Measurements from ENCODE around the gene MMP13.

- TF ChIP-seq CTCF (IDR thresholded peaks at IDR 0.05) (no peak), POLR2A (IDR thresholded peaks at IDR 0.05) (no peak)
These were observed 29.0 kb downstream of the MMP13 start for GRCh38 chr11:102926517-102926916.
